Motor neuron (in vitro differentiated cells): ENCODE data around the gene PSMG3. TPM values are rescaled to one million over a fixed set of nuclear protein-coding genes. Genes with fewer than 3 reads are reported as not detected.
A peak's percentile ranks its signal among the peaks of the same experiment; 100 is the strongest.

ENCODE experiments used
- ATAC-seq, 8 experiments: fragments of 200-7000 bp; cut with Tn5 transposase; replicated peaks in 6 of 8; 2 replicates each; pipeline ENCODE4 v1.8.0; 2021; ENCODE audit warnings: mild to moderate bottlenecking in 8 of 8, moderate library complexity in 8 of 8
- H3K27ac ChIP-seq, 2 donors: fragments of 250-450 bp; sonication (Bioruptor Pico); 2 replicates each; pipeline ENCODE4 v1.9.0; 2021; ENCODE audit warnings: antibody characterized with exemption in 2 of 2, mild to moderate bottlenecking in 2 of 2, moderate library complexity in 1 of 2
- H3K4me1 ChIP-seq, 2 donors: fragments of 250-450 bp; sonication (Bioruptor Pico); replicated peaks in 1 of 2; 2 replicates each; pipeline ENCODE4 v1.6.1; 2021; ENCODE audit warnings: antibody characterized with exemption in 2 of 2, mild to moderate bottlenecking in 2 of 2, moderate library complexity in 1 of 2
- H3K4me3 ChIP-seq, 5 donors: fragments of 250-450 bp; sonication (Bioruptor Pico); 2 replicates each; pipeline ENCODE4 v1.9.0; 2021; ENCODE audit warnings: antibody characterized with exemption in 5 of 5, mild to moderate bottlenecking in 5 of 5, moderate library complexity in 4 of 5
- WGBS, 10 experiments: fragments of 450-650 bp; shearing (Covaris generic); methylation state at CpG; one replicate each; pipeline ENCODE4 v1.0.0; 2022; 5-methylcytosine and 5-hydroxymethylcytosine counted together
- in situ Hi-C, 9 experiments: fragments of 400-800 bp; cut with MboI; loops; one replicate each; pipeline ENCODE4 v1.15.0; 2021; ENCODE audit warnings: low sequenced_read_pairs in 9 of 9, low pct_unique_long_range_greater_than_20kb in 2 of 9; ENCODE audit not compliant: unreplicated experiment in 9 of 9
- total RNA-seq, 8 experiments: library from RNA; unstranded; fragments of 300-600 nt; gene quantifications; 2 replicates each; pipeline versions ENCODE4 v1.2.3 to v1.2.4, GENCODE V29; 2022

PSMG3 gene
- total RNA-seq, 8 experiments from 2014 or later: 24.0 to 52.8 (median 44.8) TPM

DNA sequence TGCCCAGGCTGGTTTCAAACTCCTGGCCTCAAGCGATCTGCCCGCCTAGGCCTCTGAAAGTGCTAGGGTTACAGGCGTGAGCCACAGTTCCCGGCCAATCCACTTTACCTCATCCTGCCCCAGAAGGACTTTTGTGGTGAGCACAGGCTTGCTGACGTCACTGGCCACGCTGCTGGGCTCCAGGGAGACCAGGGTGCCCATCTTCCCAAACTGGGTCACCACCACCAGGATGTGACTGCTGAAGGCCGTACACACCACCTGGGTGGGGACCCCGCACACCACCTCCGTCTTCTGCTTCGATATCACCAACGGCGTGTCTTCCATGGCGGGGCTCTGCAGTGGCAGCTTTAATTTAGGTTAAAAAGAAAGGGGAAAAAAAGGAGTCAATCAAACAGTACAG is 816 bp downstream of the PSMG3 start:
- Histone ChIP-seq H3K4me3 (peak overlapping the region; percentile 73 to 95 (median 85)), H3K27ac (no peak overlapping the region), H3K4me1 (peaks cover 16% of the 10 kb centered on the region in 2 donors)
- in situ Hi-C loops: loop anchor here in 1 of 9 experiments (25.0 kb wide), 1 partner anchor 643 kb away; no protein-coding TSS in a partner anchor
- ATAC-seq: no peak
- WGBS, 10 experiments: 0 to 100% (median 90%) methylated on average over 1 to 7 of the region's 13 CpGs; no CpG with 5 or more reads in 4 of the 10 experiments

- Histone ChIP-seq H3K27ac (no peak overlapping the region), H3K4me3 (no peak overlapping the region), H3K4me1 (peaks cover 16 to 18% of the 10 kb centered on the region in 2 donors)
- in situ Hi-C loops: loop anchor here in 1 of 9 experiments (25.0 kb wide), 1 partner anchor 644 kb away; no protein-coding TSS in a partner anchor
- WGBS, 10 experiments: 56 to 100% (median 82%) methylated on average over 2 to 12 of the region's 17 CpGs; no CpG with 5 or more reads in 2 of the 10 experiments
- peak in 2 of 8 experiments; percentile 0 to 18 for ATAC-seq
Measured at GRCh38 chr7:1567896-1568510, 1.8 kb downstream of the PSMG3 start.

DNA sequence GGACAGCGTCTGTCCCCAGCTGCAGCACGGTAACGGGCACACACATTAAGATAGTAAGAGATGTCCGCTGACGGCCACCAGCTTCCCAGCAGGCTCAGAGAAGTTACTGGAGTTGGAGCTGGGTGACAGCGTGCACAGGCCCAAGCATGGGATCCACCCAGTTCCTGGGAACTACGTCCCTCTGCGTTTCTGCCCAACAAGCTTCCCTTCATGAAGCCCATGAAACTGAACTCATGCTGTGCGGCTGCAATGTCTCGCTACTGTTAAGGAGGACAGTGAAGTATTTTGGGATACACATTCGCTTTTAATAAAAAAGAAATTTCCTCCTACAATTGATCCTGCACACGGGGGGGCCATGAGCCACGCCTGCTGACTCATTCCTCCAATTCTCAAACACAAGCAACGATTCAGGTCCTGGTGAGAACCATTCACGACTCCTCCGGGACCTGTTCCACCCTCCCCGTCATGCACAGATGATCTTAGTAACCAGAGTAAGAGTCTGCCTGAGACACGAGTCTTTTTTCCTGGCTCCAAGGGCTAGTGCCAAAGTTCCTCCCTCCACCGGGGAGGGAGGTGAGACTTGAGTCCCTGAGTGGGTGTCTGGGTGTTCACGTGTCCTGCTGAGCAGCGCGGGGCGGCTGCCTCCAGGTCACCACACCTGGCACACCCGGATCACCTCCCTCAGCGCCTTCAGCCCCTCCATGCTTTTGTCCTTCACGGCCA is 2.6 kb downstream of the PSMG3 start:
- Histone ChIP-seq H3K4me1 (peaks cover 21 to 26% of the 10 kb centered on the region in 2 donors), H3K4me3 (no peak overlapping the region), H3K27ac (no peak overlapping the region)
- in situ Hi-C loops: loop anchor here in 1 of 9 experiments (25.0 kb wide), 1 partner anchor 645 kb away; no protein-coding TSS in a partner anchor
- peak in 2 of 8 experiments; percentile 28 to 29 for ATAC-seq
- 12 to 77% (median 61%) methylated on average over 1 to 11 of the region's 26 CpGs; no CpG with 5 or more reads in 3 of the 10 experiments for WGBS, 10 experiments

DNA sequence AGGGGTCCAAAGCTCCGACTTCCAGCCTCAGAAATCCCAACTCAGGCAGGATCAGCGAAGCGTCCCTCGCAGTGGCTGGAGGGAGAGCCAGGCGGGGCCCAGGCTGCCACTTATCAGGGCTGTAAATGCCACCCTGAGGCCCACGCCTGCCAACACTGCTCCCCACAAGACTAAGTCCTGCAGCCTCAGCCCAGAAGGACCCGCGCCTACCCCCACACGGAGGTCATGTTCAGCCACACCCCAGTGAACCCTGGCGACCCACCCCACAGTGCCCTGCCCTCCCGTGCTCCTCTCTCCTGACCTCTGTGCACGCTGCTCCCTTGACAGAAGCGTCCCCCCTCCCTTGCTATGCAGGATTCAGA is 3.2 kb downstream of the PSMG3 start:
- no peak for ATAC-seq
- H3K4me1 ChIP-seq: peaks cover 26 to 31% of the 10 kb centered on the region in 2 donors
- no peak overlapping the region for H3K4me3 ChIP-seq
- no peak overlapping the region for H3K27ac ChIP-seq
- in situ Hi-C loops: loop anchor here in 1 of 9 experiments (25.0 kb wide), 1 partner anchor 646 kb away; no protein-coding TSS in a partner anchor
- 95 to 100% (median 100%) methylated on average over 1 to 4 of the region's 13 CpGs; no CpG with 5 or more reads in 7 of the 10 experiments for WGBS, 10 experiments

- no peak overlapping the region for H3K27ac ChIP-seq
- peak in 3 of 8 experiments; percentile 49 to 67 (median 57) for ATAC-seq
- no peak overlapping the region for H3K4me3 ChIP-seq
- 0 to 83% (median 53%) methylated on average over 1 to 6 of the region's 23 CpGs; no CpG with 5 or more reads in 4 of the 10 experiments for whole genome bisulfite sequencing, 10 experiments
- peaks cover 28 to 34% of the 10 kb centered on the region in 2 donors for H3K4me1 ChIP-seq
- in situ Hi-C loops: loop anchor here in 1 of 9 experiments (25.0 kb wide), 1 partner anchor 648 kb away; no protein-coding TSS in a partner anchor
Measured at GRCh38 chr7:1564603-1565022, 5.2 kb downstream of the PSMG3 start.

- 80 to 100% (median 97%) methylated on average over 1 to 10 of the region's 15 CpGs; no CpG with 5 or more reads in 4 of the 10 experiments for WGBS, 10 experiments
- Histone ChIP-seq H3K27ac (no peak overlapping the region), H3K4me3 (no peak overlapping the region), H3K4me1 (peaks cover 28 to 35% of the 10 kb centered on the region in 2 donors)
- in situ Hi-C loops: loop anchor here in 1 of 9 experiments (25.0 kb wide), 1 partner anchor 648 kb away; no protein-coding TSS in a partner anchor
- ATAC-seq: no peak
Measured at GRCh38 chr7:1563981-1564602, 5.7 kb downstream of the PSMG3 start.

- H3K27ac ChIP-seq: peak overlapping the region; percentile 44 to 79
- H3K4me3 ChIP-seq: no peak overlapping the region
- in situ Hi-C loops: loop anchor here in 1 of 9 experiments (25.0 kb wide), 1 partner anchor 650 kb away; no protein-coding TSS in a partner anchor
- H3K4me1 ChIP-seq: peaks cover 27 to 31% of the 10 kb centered on the region in 2 donors
- ATAC-seq: peak in 5 of 8 experiments; percentile 41 to 59 (median 54)
- 0 to 87% (median 66%) methylated on average over 1 to 4 of the region's 18 CpGs; no CpG with 5 or more reads in 6 of the 10 experiments for WGBS, 10 experiments
Measured at GRCh38 chr7:1562597-1563051, 7.2 kb downstream of the PSMG3 start.

GRCh38 chr7:1562116-1562515 is 7.7 kb downstream of the PSMG3 start:
- H3K4me1 ChIP-seq: peaks cover 27 to 31% of the 10 kb centered on the region in 2 donors
- peak in 5 of 8 experiments; percentile 47 to 69 (median 62) for ATAC-seq
- WGBS, 10 experiments: 20 to 100% (median 76%) methylated on average over 1 to 14 of the region's 16 CpGs; no CpG with 5 or more reads in 2 of the 10 experiments
- H3K27ac ChIP-seq: peak overlapping the region; percentile 44 to 79
- in situ Hi-C loops: loop anchor here in 1 of 9 experiments (25.0 kb wide), 1 partner anchor 650 kb away; no protein-coding TSS in a partner anchor
- H3K4me3 ChIP-seq: no peak overlapping the region

DNA sequence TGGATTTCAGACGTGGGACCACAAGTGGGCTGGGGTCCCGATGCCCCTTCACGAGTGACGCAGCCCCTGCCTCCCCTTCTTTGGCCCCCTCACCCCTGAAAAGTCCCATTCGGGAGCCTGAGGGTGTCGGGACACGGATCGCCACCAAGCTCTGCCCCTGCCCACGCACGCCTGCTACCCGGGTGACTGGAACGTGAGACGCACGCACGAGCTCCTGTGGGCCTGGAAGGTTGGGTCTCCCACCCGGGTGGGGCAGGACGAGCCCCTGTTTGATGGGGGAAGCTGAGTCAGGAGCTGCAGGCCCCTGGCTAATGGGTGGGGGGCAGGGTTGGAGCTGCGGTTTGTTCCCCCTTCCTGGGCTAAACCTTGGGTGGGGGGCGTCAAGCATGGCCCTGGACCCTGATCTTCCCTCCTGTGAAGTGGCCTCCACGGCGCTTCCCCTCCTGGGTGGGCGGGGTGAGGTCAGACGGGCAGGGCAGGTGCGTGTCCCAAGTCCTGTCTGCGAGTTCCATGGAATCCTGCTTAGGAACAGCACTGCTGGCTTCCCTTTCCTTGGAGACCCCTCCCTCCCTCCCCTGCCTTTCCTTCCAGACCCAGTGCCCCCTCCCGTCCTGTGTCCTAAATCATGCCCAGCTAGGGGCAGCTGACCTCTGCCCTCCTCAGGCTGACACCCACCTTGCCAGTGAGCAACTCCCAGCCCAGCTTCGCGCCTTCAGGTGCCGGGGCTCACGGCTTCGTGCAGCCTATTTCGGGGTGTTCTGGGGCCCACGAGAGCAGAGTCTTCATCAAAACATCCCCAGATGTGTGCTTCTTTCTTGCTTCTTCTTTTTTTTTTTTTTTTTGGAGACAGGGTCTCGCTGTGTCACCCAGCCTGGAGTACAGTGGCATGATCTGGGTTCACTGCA is 8.5 kb downstream of the PSMG3 start:
- WGBS, 10 experiments: 57 to 93% (median 70%) methylated on average over 1 to 4 of the region's 34 CpGs; no CpG with 5 or more reads in 6 of the 10 experiments
- no peak for ATAC-seq
- no peak overlapping the region for H3K4me3 ChIP-seq
- H3K4me1 ChIP-seq: peaks cover 27 to 33% of the 10 kb centered on the region in 2 donors
- peak overlapping the region in 1 of 2 donors; percentile 79 for H3K27ac ChIP-seq
- in situ Hi-C loops: loop anchor here in 1 of 9 experiments (25.0 kb wide), 1 partner anchor 651 kb away; no protein-coding TSS in a partner anchor

DNA sequence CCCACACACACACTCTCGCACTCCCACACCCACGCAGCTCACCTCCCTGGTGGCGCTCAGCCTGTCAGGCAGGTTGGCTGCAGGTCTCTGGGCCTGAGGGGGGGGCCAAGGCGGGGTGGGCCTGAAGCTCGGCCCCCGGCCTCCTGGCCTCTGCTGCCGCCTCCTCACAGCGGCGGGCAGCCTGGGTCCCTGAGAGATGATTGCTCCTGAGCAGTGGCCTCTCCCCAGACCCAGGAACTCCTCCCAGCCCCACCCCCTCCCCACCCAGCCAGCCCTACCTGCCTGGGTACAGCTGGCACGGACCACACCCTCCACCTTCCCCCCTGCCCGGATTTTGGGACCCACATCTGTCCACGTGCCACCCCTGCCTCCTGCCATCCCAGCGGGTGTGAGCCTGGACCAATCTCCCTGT is 9.2 kb downstream of the PSMG3 start:
- Histone ChIP-seq H3K4me1 (peaks cover 33 to 40% of the 10 kb centered on the region in 2 donors), H3K4me3 (no peak overlapping the region), H3K27ac (no peak overlapping the region)
- in situ Hi-C loops: loop anchor here in 1 of 9 experiments (25.0 kb wide), 1 partner anchor 652 kb away; no protein-coding TSS in a partner anchor
- ATAC-seq: no peak
- WGBS, 10 experiments: no CpG with 5 or more reads among the region's 13 CpGs
